ENCODE results near the gene SEC14L1. TPM values are rescaled to one million over a fixed set of nuclear protein-coding genes. Genes with fewer than 3 reads are reported as not detected.
A peak's percentile ranks its signal among the peaks of the same experiment; 100 is the strongest.

Gene SEC14L1
- polyA plus RNA-seq, 3 donors = 19.2 to 64.2 (median 58.4) TPM

- whole genome bisulfite sequencing, 3 donors = 48 to 70% (median 56%) methylated on average over 5 of the region's 5 CpGs
- H3K27ac ChIP-seq (ENCODE audit: low read depth, low read length) = no peak overlapping the region
Observed at GRCh38 chr17:77111934-77112296, 28.9 kb upstream of the SEC14L1 start.

DNA sequence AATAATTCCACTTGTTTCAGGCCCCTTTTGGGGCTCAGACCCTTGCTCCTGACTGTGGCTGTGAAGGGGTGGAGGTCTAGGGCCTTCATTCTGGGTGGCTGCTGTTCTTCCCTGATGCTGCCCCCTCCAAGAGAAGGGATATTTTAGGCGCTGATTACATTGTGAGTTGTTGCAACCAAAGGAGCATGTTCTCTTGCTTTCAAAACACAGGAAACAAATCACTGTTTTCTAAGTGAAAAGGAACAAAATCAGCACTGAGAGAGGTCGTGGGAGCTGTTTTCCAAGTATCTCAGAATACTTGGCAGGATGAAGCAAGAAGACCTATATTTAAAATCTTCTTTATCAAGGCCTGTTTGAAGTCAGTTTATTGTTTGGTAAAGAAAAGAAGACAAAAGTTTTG, 25.3 kb upstream of the SEC14L1 start:
- WGBS, 3 donors = 17 to 70% (median 28%) methylated on average over 2 of the region's 2 CpGs
- H3K27ac ChIP-seq (ENCODE audit: low read depth, low read length) = no peak overlapping the region

DNA sequence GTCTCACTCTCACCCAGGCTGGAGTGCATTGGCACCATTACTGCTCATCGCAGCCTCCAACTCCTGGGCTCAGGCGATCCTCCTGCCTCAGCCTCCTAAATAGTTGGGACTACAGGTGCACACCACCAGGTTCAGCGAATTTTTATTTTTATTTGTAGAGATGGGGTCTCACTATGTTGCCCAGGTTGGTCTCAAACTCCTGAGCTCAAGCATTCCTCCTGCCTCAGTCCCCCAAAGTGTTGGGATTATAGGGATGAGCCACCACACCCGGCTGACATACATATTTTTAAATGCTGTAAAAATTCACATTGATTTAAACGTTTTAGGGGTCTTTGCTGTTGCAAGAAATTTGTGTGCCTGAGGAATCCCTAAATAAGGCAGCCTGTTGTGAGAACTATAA, 24.8 kb upstream of the SEC14L1 start:
- WGBS, 3 donors = 76 to 82% (median 78%) methylated on average over 5 of the region's 5 CpGs
- H3K27ac ChIP-seq (ENCODE audit: low read depth, low read length) = no peak overlapping the region

GRCh38 chr17:77116371-77116860, 24.4 kb upstream of the SEC14L1 start:
- no peak overlapping the region for H3K27ac ChIP-seq (ENCODE audit: low read depth, low read length)
- 36 to 67% (median 54%) methylated on average over 3 of the region's 3 CpGs for WGBS, 3 donors

- 74 to 78% (median 78%) methylated on average over 4 of the region's 4 CpGs for WGBS, 3 donors
- no peak overlapping the region for H3K27ac ChIP-seq (ENCODE audit: low read depth, low read length)
Observed at GRCh38 chr17:77117415-77117814, 23.4 kb upstream of the SEC14L1 start.

DNA sequence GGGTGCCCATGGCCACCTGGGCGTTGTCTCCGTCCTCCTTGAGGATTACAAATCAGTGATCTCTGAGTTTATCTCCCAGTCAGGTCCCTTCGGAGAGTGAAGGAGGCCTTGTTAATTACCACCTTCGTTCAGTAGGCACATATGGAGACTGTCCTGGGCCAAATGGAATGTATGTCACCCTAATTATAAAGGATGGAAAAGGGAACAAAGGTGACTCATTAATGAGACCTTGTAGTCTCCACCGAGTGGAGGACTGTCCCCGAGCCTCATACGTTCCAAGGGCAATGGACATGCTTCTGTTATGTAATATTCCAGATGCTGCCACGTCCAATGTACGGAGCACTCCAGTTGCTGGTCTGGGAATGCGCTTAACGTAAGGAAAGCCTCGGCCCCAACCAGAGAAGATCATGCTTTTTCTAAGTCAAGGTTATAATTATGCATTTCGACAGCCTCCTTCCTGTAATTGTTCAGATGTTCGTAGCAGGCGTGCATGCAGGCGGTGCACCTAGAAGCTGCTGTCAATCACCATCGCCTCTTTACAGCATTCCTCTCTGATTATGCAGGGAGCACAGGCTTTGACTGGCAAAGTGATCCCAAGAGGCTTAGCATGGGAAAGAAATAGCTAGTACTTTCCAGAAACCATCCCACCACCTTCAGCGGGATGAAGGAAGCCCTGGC, 22.4 kb upstream of the SEC14L1 start:
- no peak overlapping the region for H3K27ac ChIP-seq (ENCODE audit: low read depth, low read length)
- 76 to 83% (median 83%) methylated on average over 18 of the region's 18 CpGs for WGBS, 3 donors

GRCh38 chr17:77119668-77120301, 21.0 kb upstream of the SEC14L1 start:
- 52 to 81% (median 81%) methylated on average over 10 of the region's 10 CpGs for WGBS, 3 donors

GRCh38 chr17:77120868-77121267, 19.9 kb upstream of the SEC14L1 start:
- H3K27ac ChIP-seq (ENCODE audit: low read depth, low read length) = no peak overlapping the region
- 69 to 73% (median 70%) methylated on average over 7 of the region's 7 CpGs for WGBS, 3 donors

More at GRCh38 chr17:77119668-77120301, 21.0 kb upstream of the SEC14L1 start:
- no peak overlapping the region for H3K27ac ChIP-seq (ENCODE audit: low read depth, low read length)

DNA sequence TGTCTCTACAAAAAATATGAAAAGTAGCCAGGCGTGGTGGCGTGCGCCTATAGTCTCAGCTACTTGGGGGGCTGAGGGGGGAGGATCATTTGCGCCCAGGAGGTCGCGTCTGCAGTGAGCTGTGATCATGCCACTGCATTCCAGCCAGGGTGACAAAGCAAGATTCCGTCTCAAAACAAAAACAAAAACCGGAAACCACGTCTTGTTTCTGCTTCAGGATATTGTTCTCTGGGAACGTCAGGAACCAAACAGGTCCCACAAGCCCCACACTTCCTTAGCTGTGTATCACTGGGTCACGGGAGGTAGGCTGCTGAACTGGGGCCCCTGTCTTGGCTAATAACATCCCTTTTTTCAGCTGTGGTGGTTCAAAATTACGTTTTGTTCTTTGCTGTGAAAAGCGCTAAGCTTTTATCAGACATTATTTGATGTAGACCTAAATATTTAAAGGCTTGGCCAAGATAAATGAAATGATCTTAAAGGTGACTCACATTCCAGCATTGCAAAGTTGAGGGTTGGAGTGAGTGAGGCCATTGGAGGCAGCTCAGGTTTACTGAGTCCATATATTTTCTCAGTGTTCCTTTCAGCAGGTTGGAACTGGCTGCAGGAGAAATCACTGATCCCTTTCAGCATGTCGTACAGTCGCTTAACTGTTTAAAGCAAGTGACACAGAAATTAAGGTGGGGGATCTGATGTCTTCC, 16.4 kb upstream of the SEC14L1 start:
- H3K27ac ChIP-seq (ENCODE audit: low read depth, low read length) = no peak overlapping the region
- WGBS, 3 donors = 48 to 64% (median 53%) methylated on average over 15 of the region's 15 CpGs

DNA sequence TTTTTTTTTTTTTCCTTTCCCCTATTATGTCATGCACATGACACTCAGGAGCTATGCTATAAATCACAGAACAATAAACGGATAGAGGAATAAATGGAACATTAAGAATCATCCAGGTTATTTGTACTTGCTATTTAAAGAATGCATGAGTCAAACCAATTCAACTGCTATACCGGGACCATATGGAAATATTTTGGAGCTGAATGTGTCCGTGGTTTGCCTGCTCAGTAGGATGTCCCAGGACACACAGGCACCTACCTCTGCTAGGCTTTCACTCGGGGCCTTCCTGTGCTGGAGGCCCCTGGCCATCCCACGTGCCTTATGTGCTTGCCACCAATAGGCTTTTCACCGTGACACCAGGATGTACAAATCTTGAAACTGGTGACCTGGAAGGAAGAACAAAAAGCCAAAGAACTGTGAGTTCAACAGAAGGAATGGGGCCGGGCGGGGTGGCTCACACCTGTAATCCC, 15.3 kb upstream of the SEC14L1 start:
- no peak overlapping the region for H3K27ac ChIP-seq (ENCODE audit: low read depth, low read length)

GRCh38 chr17:77126519-77126918, 14.2 kb upstream of the SEC14L1 start:
- WGBS, 3 donors = 30 to 75% (median 51%) methylated on average over 7 of the region's 7 CpGs
- no peak overlapping the region for H3K27ac ChIP-seq (ENCODE audit: low read depth, low read length)

More for the DNA sequence above, 15.3 kb upstream of the SEC14L1 start:
- WGBS, 3 donors = 65 to 75% (median 65%) methylated on average over 8 of the region's 8 CpGs

- WGBS, 3 donors = 33 to 79% (median 33%) methylated on average over 18 of the region's 18 CpGs
- peak overlapping the region; percentile 41 for H3K27ac ChIP-seq (ENCODE audit: low read depth, low read length)
Observed at GRCh38 chr17:77127735-77128361, 12.9 kb upstream of the SEC14L1 start.

DNA sequence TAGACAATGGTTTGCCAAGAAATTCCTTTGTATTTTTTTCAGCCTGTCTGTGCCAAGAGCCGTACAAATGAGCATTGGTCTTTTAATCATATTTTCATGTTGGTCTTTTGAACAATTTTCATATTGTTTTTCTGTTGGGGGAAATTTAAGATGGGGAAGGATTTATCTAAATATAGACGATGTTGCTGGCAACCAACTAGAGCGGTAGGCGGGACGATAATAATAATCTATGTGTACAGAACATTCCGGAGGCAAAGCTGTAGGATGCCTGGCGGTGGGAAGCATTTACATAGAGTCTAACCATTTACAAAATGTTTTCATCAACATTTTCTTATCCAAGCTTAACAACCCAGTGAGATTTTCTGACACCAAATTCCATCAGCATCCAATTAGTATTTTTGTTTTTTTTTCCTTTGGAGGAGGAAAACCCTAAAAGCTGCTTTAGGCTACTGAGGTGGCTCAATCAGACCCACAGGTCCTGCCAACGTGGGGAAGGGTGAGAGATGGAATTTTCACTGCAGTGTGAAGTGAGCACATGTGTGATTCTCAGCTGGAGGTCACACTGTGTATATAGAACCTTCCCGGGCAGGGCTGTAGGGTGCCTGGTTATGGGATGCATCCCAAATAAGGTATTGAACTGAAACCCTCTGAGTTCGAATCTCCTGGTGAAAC, 11.7 kb upstream of the SEC14L1 start:
- WGBS, 3 donors = 22 to 59% (median 45%) methylated on average over 10 of the region's 10 CpGs
- H3K27ac ChIP-seq (ENCODE audit: low read depth, low read length) = peak overlapping the region; percentile 72

DNA sequence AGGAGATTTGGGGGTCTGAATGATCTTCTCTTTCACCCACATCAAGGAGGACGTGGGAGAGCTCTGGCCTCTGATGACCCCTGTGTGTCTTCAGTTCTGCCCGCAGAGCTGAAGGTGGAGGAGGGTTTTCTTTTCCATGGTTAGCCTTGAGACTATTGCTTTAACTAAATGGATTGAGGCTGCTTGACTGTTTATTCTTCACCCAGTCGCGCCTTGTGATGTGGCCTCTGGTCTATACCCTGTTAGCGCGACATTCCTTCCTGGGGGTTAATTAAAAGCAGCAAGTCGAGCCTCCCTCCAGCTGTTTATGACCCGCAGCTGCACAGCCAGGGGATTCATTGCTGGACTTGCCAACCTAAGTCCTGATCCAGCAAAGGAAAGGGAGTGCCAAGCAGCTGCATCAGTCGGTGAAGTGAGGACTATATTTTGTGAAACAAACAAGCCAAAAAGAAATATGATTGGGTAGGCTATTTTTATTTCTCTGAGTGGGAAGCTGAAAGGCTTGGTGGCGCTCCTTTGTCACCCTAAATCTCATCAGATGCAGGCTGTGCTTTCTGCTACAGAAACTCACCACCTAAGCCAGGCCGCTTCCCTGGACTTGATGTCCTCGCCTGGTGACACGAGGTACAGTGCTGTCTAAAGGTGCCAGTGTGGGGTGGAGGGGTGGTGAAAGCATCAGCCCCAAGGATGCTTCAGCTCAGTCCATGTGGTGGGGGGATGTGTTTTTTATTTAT, 11.0 kb upstream of the SEC14L1 start:
- WGBS, 3 donors = 43 to 61% (median 54%) methylated on average over 13 of the region's 13 CpGs
- H3K27ac ChIP-seq (ENCODE audit: low read depth, low read length) = no peak overlapping the region

DNA sequence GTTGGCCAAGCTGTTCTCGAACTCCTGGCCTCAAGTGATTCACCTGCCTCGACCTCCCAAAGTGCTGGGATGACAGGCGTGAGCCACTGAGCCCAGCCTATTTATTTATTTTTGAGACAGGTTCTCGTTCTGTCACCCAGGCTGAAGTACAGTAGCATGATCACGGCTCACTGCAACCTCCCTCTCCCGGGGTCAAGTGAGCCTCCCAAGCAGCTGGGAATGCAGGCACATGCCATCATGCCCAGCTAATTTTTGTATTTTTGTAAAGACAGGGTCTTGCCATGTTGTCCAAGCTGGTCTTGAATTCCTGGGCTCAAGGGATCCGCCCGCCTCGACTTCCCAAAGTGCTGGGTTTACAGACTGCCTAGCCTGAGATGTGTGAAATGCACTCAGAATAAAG, 10.2 kb upstream of the SEC14L1 start:
- H3K27ac ChIP-seq (ENCODE audit: low read depth, low read length) = no peak overlapping the region

GRCh38 chr17:77131904-77132303, 8.9 kb upstream of the SEC14L1 start:
- WGBS, 3 donors = 32 to 53% (median 43%) methylated on average over 5 of the region's 5 CpGs

More for the DNA sequence above, 10.2 kb upstream of the SEC14L1 start:
- WGBS, 3 donors = 89 to 95% (median 89%) methylated on average over 9 of the region's 9 CpGs

GRCh38 chr17:77132411-77133086, 8.2 kb upstream of the SEC14L1 start:
- H3K27ac ChIP-seq (ENCODE audit: low read depth, low read length) = no peak overlapping the region

More at GRCh38 chr17:77131904-77132303, 8.9 kb upstream of the SEC14L1 start:
- no peak overlapping the region for H3K27ac ChIP-seq (ENCODE audit: low read depth, low read length)

More at GRCh38 chr17:77132411-77133086, 8.2 kb upstream of the SEC14L1 start:
- 70 to 88% (median 71%) methylated on average over 9 of the region's 9 CpGs for WGBS, 3 donors

All from adipose tissue (tissue), 3 donors.